GM23338 (cell line): ENCODE data around the gene OR51I2.

Experiments
- CTCF ChIP-seq, 2 experiments: fragments of 200-600 bp in 1 of 2; sonication (generic) in 1 of 2; conservative IDR thresholded peaks; 2 replicates each; pipeline versions ENCODE4 v1.5.1 to v1.6.1; 2016 to 2017; ENCODE audit warnings: antibody characterized with exemption in 2 of 2, low read depth in 2 of 2, mild to moderate bottlenecking in 2 of 2, moderate library complexity in 1 of 2
- EZH2phosphoT487 ChIP-seq: fragments of 200-600 bp; sonication (generic); IDR thresholded peaks from one replicate; pipeline ENCODE4 v1.8.1; 2018; ENCODE audit warnings: antibody characterized with exemption; ENCODE audit not compliant: unreplicated experiment
- POLR2AphosphoS5 ChIP-seq: IDR thresholded peaks from 2 replicates; pipeline ENCODE4 v1.6.1; 2016; ENCODE audit warnings: antibody characterized with exemption, low read depth

GRCh38 chr11:5443835-5444393 is 5.2 kb upstream of the OR51I2 start:
- TF ChIP-seq CTCF (conservative IDR thresholded peaks at IDR 0.05; ENCODE audit: low read depth in 2 of 2) (no peak), POLR2AphosphoS5 (no peak), EZH2phosphoT487 (no peak)
